H1 (cell line): ENCODE results near the gene CEP97.

Experiments used
- GTF2F1 ChIP-seq: IDR thresholded peaks from 2 replicates; pipeline ENCODE4 v1.6.1; 2012; ENCODE audit warnings: low read depth, low read length, improper control_type of control experiment, borderline replicate concordance
- SIN3A ChIP-seq, 2 experiments: IDR thresholded peaks in 1 of 2; conservative IDR thresholded peaks in 1 of 2; 2 replicates each; pipeline ENCODE4 v1.6.1; 2011 to 2012; ENCODE audit warnings: low read length in 2 of 2, improper control_type of control experiment in 1 of 2, low read depth in 1 of 2, mild to moderate bottlenecking in 1 of 2

- TF ChIP-seq SIN3A (conservative IDR thresholded peaks at IDR 0.05 in 1 of 2, IDR thresholded peaks at IDR 0.05 in 1 of 2; ENCODE audit: low read depth in 1 of 2, low read length in 2 of 2): no peak
- TF ChIP-seq GTF2F1: no peak
These were observed 95.3 kb downstream of the CEP97 start for GRCh38 chr3:101819649-101820206.
